ENCODE data around the gene TMEM120A. TPM values are rescaled to one million over a fixed set of nuclear protein-coding genes. Genes with fewer than 3 reads are reported as not detected.

Gene TMEM120A
- total and polyA plus RNA-seq, 10 of the 15 experiments (the other 5 are each of a cell fraction or from before 2014, with no cell fraction given) = 0.43 to 86.6 (median 18.5) TPM

- intact Hi-C loops (cut with micrococcal nuclease; ENCODE audit: unreplicated experiment) = no loop called here
- 96% methylated on average over 7 of the region's 7 CpGs for WGBS (ENCODE audit: insufficient coverage, insufficient replicate concordance, low lambda C conversion rate, missing lambda C conversion rate)
- no TSS peak for BruUV-seq (replicated peaks)
- TF ChIP-seq RELA (IDR thresholded peaks at IDR 0.05; ENCODE audit: borderline replicate concordance, partially characterized antibody) (no peak), IKZF2 (IDR thresholded peaks at IDR 0.05) (no peak), RAD21 (IDR thresholded peaks at IDR 0.05; ENCODE audit: insufficient read depth, low read depth, low read length) (peak; percentile 21; the same call in 1 of the 2 replicates), CTCF (IDR thresholded peaks at IDR 0.05 in 2 of 3, conservative IDR thresholded peaks at IDR 0.05 in 1 of 3; ENCODE audit: control insufficient read depth in 2 of 3, extremely low read depth in 1 of 3, insufficient read depth in 1 of 3, low read depth in 3 of 3, low read length in 3 of 3) (0 out of 6 replicates have a peak, but pooled peaks of 1 of the 3 experiments have one; percentile 2), ATF3 (IDR thresholded peaks at IDR 0.05; ENCODE audit: borderline replicate concordance, extremely low read depth, low read depth, low read length) (no peak)
- Histone ChIP-seq H3K27ac (ENCODE audit: control insufficient read depth, insufficient read depth) (no peak overlapping the region), H3K79me2 (ENCODE audit: control insufficient read depth, insufficient read depth, low read length) (no peaks in the 10 kb centered on the region), H3K9me3 (replicated peaks; ENCODE audit: control insufficient read depth, insufficient read depth, low read length) (no peaks in the 10 kb centered on the region), H3K4me2 (ENCODE audit: control insufficient read depth, insufficient read depth) (no peak overlapping the region), H3K4me3 (no peak overlapping the region), H4K20me1 (ENCODE audit: control insufficient read depth, insufficient read depth) (no peaks in the 10 kb centered on the region), H3K36me3 (ENCODE audit: control insufficient read depth in 2 of 2, insufficient read depth in 2 of 2, low read length in 1 of 2) (peaks cover 0 to 7% of the 10 kb centered on the region in 2 experiments; a peak in 3 of 4 replicates), H3K4me1 (ENCODE audit: control insufficient read depth, insufficient read depth, low read length) (no peaks in the 10 kb centered on the region), H3K27me3 (replicated peaks in 1 of 2; ENCODE audit: control insufficient read depth in 2 of 2, insufficient read depth in 2 of 2, low read length in 1 of 2) (no peaks in the 10 kb centered on the region), H3K9ac (ENCODE audit: control insufficient read depth, insufficient read depth, low read length) (no peak overlapping the region), H2AFZ (ENCODE audit: control insufficient read depth, low read depth, low read length) (no peak overlapping the region)
- ChIA-PET POLR2A (interaction anchor here (0.6 kb wide), 2 partner anchors 79 to 109 kb away, joined by 4 to 5 read pairs; no protein-coding TSS in a partner anchor), RAD21 (ENCODE audit: unreplicated experiment) (interaction anchor here (1.1 kb wide), 1 partner anchor 76 kb away, joined by 5 read pairs; no protein-coding TSS in a partner anchor), CTCF (no interaction called here), SMC1A (ENCODE audit: uncharacterized antibody, unreplicated experiment) (no interaction called here)
- FAIRE-seq (no peak), ATAC-seq (no peak), DNase-seq (ENCODE audit: low read depth, low spot score) (no peak)
- in situ Hi-C loops (cut with MboI) = no loop called here
These were observed 33.2 kb downstream of the TMEM120A start for GRCh38 chr7:75961218-75961617.

Measured in GM12878 (cell line).